SK-N-SH (cell line): Measurements from ENCODE around the gene DPPA2. TPM values are rescaled to one million over a fixed set of nuclear protein-coding genes. Genes with fewer than 3 reads are reported as not detected.

Source experiments
- CTCF ChIA-PET: fragments of 300-600, 350-600 bp; formaldehyde crosslinking; extraction: SDS; loops from one replicate; lab custom pipeline; 2021; lab: Yijun Ruan, JAX
- POLR2A ChIA-PET: fragments of 350-600 bp; sonication (Branson Sonifier 250); formaldehyde crosslinking; extraction: SDS; loops from one replicate; lab custom pipeline; 2020; ENCODE audit warnings: antibody characterized with exemption, inconsistent platforms; lab: Yijun Ruan, JAX
- DNase-seq: peaks from one replicate; pipeline ENCODE4 v3.0.0; 2012
- H2AFZ ChIP-seq: fragments of 200-600 bp; sonication (generic); 2 replicates; pipeline ENCODE4 v1.8.1; 2016; ENCODE audit warnings: antibody characterized with exemption, mild to moderate bottlenecking, low read depth
- H3F3A ChIP-seq: fragments of 200-600 bp; sonication (generic); replicated peaks from 2 replicates; pipeline ENCODE3; 2016; ENCODE audit warnings: antibody characterized with exemption, mild to moderate bottlenecking; ENCODE audit not compliant: insufficient read depth
- H3K27ac ChIP-seq, 2 experiments: fragments of 200-500 bp in 1 of 2; fragments of 200-600 bp in 1 of 2; sonication (Bioruptor generic) in 1 of 2; sonication (generic), shearing (Covaris generic) in 1 of 2; 2 replicates each; pipeline versions ENCODE4 v1.5.1 to v1.6.1; 2014 to 2016; ENCODE audit warnings: low read depth in 2 of 2, inconsistent platforms in 1 of 2, low read length in 1 of 2, mild to moderate bottlenecking in 1 of 2, mixed read lengths in 1 of 2
- H3K27me3 ChIP-seq: fragments of 200-600 bp; sonication (generic), shearing (Covaris generic); 2 replicates; pipeline ENCODE4 v1.6.1; 2016; ENCODE audit warnings: mixed run types; ENCODE audit not compliant: insufficient read depth
- H3K36me3 ChIP-seq, 2 experiments: fragments of 200-500 bp in 1 of 2; fragments of 200-600 bp in 1 of 2; sonication (Bioruptor generic) in 1 of 2; sonication (generic) in 1 of 2; replicated peaks in 1 of 2; 2 replicates each; pipeline versions ENCODE3 to v1.5.1; 2014 to 2016; ENCODE audit warnings: low read length in 1 of 2, mild to moderate bottlenecking in 1 of 2; ENCODE audit not compliant: insufficient read depth in 2 of 2, control insufficient read depth in 1 of 2
- H3K4me1 ChIP-seq, 2 experiments: fragments of 200-500 bp in 1 of 2; fragments of 200-600 bp in 1 of 2; sonication (Bioruptor generic) in 1 of 2; sonication (generic), shearing (Covaris generic) in 1 of 2; 2 replicates each; pipeline versions ENCODE4 v1.5.1 to v1.6.1; 2014 to 2016; ENCODE audit warnings: low read depth in 1 of 2, low read length in 1 of 2, mixed run types in 1 of 2; ENCODE audit not compliant: insufficient read depth in 2 of 2, control insufficient read depth in 1 of 2
- H3K4me2 ChIP-seq: fragments of 200-600 bp; sonication (generic), shearing (Covaris generic); 2 replicates; pipeline ENCODE4 v1.6.1; 2017; ENCODE audit warnings: mixed run types
- H3K4me3 ChIP-seq, 2 experiments: fragments of 200-500 bp in 1 of 2; fragments of 200-600 bp in 1 of 2; sonication (Bioruptor generic) in 1 of 2; sonication (generic), shearing (Covaris generic) in 1 of 2; 2 replicates each; pipeline versions ENCODE4 v1.5.1 to v1.8.1; 2014 to 2016; ENCODE audit warnings: low read depth in 2 of 2, inconsistent platforms in 1 of 2, low read length in 1 of 2, mild to moderate bottlenecking in 1 of 2, mixed read lengths in 1 of 2, moderate library complexity in 1 of 2
- H3K79me2 ChIP-seq: fragments of 200-600 bp; sonication (generic); 2 replicates; pipeline ENCODE4 v1.8.1; 2017; ENCODE audit warnings: mild to moderate bottlenecking; ENCODE audit not compliant: insufficient read depth
- H3K9ac ChIP-seq: fragments of 200-600 bp; sonication (generic); 2 replicates; pipeline ENCODE4 v1.6.1; 2017; ENCODE audit warnings: mixed run types
- H3K9me2 ChIP-seq: fragments of 200-600 bp; sonication (generic); 2 replicates; pipeline ENCODE4 v1.6.1; 2017; ENCODE audit warnings: mixed run types
- H3K9me3 ChIP-seq: fragments of 200-600 bp; sonication (generic); 2 replicates; pipeline ENCODE4 v1.6.1; 2017; ENCODE audit warnings: mixed run types, mild to moderate bottlenecking, moderate library complexity
- H4K20me1 ChIP-seq: fragments of 200-600 bp; sonication (generic); 2 replicates; pipeline ENCODE4 v1.6.1; 2017; ENCODE audit warnings: mild to moderate bottlenecking, mixed run types; ENCODE audit not compliant: insufficient read depth
- CHD2 ChIP-seq: fragments of 150-350 bp; IDR thresholded peaks from 2 replicates; pipeline ENCODE4 v1.6.1; 2018; ENCODE audit warnings: low read length; ENCODE audit not compliant: partially characterized antibody
- ELF1 ChIP-seq: IDR thresholded peaks from 2 replicates; pipeline ENCODE4 v1.4.0; 2012
- EZH2phosphoT487 ChIP-seq: fragments of 200-600 bp; sonication (generic); IDR thresholded peaks from 2 replicates; pipeline ENCODE4 v1.6.1; 2017; ENCODE audit warnings: low read depth, mixed run types, mild to moderate bottlenecking, antibody characterized with exemption, moderate library complexity, borderline replicate concordance
- FOSL2 ChIP-seq: IDR thresholded peaks from 2 replicates; pipeline ENCODE4 v1.4.0; 2012; ENCODE audit warnings: low read depth, mild to moderate bottlenecking, moderate library complexity, borderline replicate concordance
- GATA2 ChIP-seq: sonication (generic); formaldehyde crosslinking; IDR thresholded peaks from 2 replicates; pipeline ENCODE4 v1.5.0; 2020; ENCODE audit warnings: mild to moderate bottlenecking, missing genetic modification reagents
- JUND ChIP-seq: IDR thresholded peaks from 2 replicates; pipeline ENCODE4 v1.4.0; 2012
- NFIC ChIP-seq: IDR thresholded peaks from 2 replicates; pipeline ENCODE4 v1.4.0; 2012; ENCODE audit warnings: borderline replicate concordance
- RCOR1 ChIP-seq: fragments of 150-350 bp; IDR thresholded peaks from 2 replicates; pipeline ENCODE4 v1.6.1; 2017; ENCODE audit warnings: antibody characterized with exemption, low read length
- REST ChIP-seq: IDR thresholded peaks from 2 replicates; pipeline ENCODE4 v1.6.1; 2012; ENCODE audit warnings: mild to moderate bottlenecking, low read depth, low read length, moderate library complexity
- RFX5 ChIP-seq: IDR thresholded peaks from 2 replicates; pipeline ENCODE4 v1.6.1; 2012; ENCODE audit warnings: mild to moderate bottlenecking, improper control_type of control experiment, low read length
- SIN3A ChIP-seq: IDR thresholded peaks from 2 replicates; pipeline ENCODE4 v1.6.1; 2012; ENCODE audit warnings: low read depth, mild to moderate bottlenecking, low read length, moderate library complexity, borderline replicate concordance
- TAF1 ChIP-seq: IDR thresholded peaks from 2 replicates; pipeline ENCODE4 v1.6.1; 2012; ENCODE audit warnings: low read depth, mild to moderate bottlenecking, low read length, moderate library complexity, borderline replicate concordance
- TCF12 ChIP-seq: IDR thresholded peaks from 2 replicates; pipeline ENCODE4 v1.4.0; 2012
- TEAD4 ChIP-seq: IDR thresholded peaks from 2 replicates; pipeline ENCODE4 v1.4.0; 2012; ENCODE audit warnings: mild to moderate bottlenecking, borderline replicate concordance; ENCODE audit not compliant: insufficient read depth
- YY1 ChIP-seq: IDR thresholded peaks from 2 replicates; pipeline ENCODE4 v1.4.0; 2012; ENCODE audit warnings: low read depth, mild to moderate bottlenecking
- WGBS: methylation state at CpG from one replicate; pipeline ENCODE4 v1.1.6; 2017; ENCODE audit warnings: low lambda C conversion rate; 5-methylcytosine and 5-hydroxymethylcytosine counted together
- polyA plus RNA-seq, 3 experiments: library from polyadenylated mRNA; depleted of rRNA; stranded (reverse); fragments of >200 nt; gene quantifications; 2 replicates each; pipeline ENCODE4 v1.2.3, GENCODE V29; 2012
- TF ChIP-seq, protein P1 (sequence below): fragments of 150-350 bp; IDR thresholded peaks from 2 replicates; pipeline ENCODE4 v1.6.1; 2017; ENCODE audit warnings: antibody characterized with exemption, low read length, low read depth, borderline replicate concordance
- TF ChIP-seq, protein P2 (sequence below): fragments of 150-350 bp; IDR thresholded peaks from 2 replicates; pipeline ENCODE4 v1.6.1; 2016; ENCODE audit warnings: mild to moderate bottlenecking, low read depth, low read length
- TF ChIP-seq, protein P3 (sequence below): fragments of 200-600 bp; sonication (generic); IDR thresholded peaks from 2 replicates; pipeline ENCODE4 v1.6.1; 2017; ENCODE audit warnings: antibody characterized with exemption, mild to moderate bottlenecking, moderate library complexity
- TF ChIP-seq, protein P4 (sequence below): IDR thresholded peaks from 2 replicates; pipeline ENCODE4 v1.4.0; 2012; ENCODE audit warnings: low read depth, borderline replicate concordance

The DPPA2 gene
- polyA plus RNA-seq, 1 of the 3 experiments (the other 2 are of a cell fraction): not detected

DNA sequence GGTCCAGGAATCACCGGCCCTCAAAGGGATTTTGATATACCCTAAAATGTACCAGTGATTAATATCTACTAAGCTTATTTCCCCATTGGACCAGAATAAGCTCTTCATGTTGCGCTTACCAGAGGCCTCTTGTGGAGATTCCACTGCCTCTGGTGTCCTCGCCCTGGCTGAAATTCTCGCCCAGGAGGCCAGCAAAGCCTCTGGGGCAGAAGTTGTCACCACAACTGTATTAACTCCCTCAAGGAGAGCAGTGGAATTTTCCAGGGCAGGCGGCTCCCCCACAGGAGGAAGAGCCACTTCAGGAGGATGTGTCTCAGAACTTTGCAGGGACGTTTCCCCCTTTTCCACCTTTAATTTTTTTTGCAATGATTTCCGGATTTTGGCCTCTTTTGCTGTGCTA lies 14.1 kb upstream of the DPPA2 start:
- no peaks in the 10 kb centered on the region for H3K9me3 ChIP-seq
- H3K4me1 ChIP-seq: no peaks in the 10 kb centered on the region
- no peak overlapping the region for H3K4me3 ChIP-seq
- WGBS: 56% methylated on average over 6 of the region's 7 CpGs
- no peaks in the 10 kb centered on the region for H3K79me2 ChIP-seq
- no peak overlapping the region for H3K9ac ChIP-seq
- no peak overlapping the region for H2AFZ ChIP-seq
- POLR2A ChIA-PET: no interaction called here
- no peaks in the 10 kb centered on the region for H3K9me2 ChIP-seq
- H3F3A ChIP-seq: no peaks in the 10 kb centered on the region
- no peaks in the 10 kb centered on the region for H3K27me3 ChIP-seq
- no peak overlapping the region for H3K4me2 ChIP-seq
- CTCF ChIA-PET: no interaction called here
- DNase-seq: no peak
- H3K36me3 ChIP-seq: no peaks in the 10 kb centered on the region
- H4K20me1 ChIP-seq: no peaks in the 10 kb centered on the region
- no peak overlapping the region for H3K27ac ChIP-seq
- TF ChIP-seq, protein P1, sequence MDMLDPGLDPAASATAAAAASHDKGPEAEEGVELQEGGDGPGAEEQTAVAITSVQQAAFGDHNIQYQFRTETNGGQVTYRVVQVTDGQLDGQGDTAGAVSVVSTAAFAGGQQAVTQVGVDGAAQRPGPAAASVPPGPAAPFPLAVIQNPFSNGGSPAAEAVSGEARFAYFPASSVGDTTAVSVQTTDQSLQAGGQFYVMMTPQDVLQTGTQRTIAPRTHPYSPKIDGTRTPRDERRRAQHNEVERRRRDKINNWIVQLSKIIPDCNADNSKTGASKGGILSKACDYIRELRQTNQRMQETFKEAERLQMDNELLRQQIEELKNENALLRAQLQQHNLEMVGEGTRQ: no peak
- no peak for TF ChIP-seq TCF12
- TF ChIP-seq EZH2phosphoT487: no peak
- TF ChIP-seq, protein P2, sequence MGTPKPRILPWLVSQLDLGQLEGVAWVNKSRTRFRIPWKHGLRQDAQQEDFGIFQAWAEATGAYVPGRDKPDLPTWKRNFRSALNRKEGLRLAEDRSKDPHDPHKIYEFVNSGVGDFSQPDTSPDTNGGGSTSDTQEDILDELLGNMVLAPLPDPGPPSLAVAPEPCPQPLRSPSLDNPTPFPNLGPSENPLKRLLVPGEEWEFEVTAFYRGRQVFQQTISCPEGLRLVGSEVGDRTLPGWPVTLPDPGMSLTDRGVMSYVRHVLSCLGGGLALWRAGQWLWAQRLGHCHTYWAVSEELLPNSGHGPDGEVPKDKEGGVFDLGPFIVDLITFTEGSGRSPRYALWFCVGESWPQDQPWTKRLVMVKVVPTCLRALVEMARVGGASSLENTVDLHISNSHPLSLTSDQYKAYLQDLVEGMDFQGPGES: no peak
- no peak for TF ChIP-seq SIN3A
- no peak for TF ChIP-seq GATA2 (CRISPR knock-in tag)
- TF ChIP-seq, protein P3, sequence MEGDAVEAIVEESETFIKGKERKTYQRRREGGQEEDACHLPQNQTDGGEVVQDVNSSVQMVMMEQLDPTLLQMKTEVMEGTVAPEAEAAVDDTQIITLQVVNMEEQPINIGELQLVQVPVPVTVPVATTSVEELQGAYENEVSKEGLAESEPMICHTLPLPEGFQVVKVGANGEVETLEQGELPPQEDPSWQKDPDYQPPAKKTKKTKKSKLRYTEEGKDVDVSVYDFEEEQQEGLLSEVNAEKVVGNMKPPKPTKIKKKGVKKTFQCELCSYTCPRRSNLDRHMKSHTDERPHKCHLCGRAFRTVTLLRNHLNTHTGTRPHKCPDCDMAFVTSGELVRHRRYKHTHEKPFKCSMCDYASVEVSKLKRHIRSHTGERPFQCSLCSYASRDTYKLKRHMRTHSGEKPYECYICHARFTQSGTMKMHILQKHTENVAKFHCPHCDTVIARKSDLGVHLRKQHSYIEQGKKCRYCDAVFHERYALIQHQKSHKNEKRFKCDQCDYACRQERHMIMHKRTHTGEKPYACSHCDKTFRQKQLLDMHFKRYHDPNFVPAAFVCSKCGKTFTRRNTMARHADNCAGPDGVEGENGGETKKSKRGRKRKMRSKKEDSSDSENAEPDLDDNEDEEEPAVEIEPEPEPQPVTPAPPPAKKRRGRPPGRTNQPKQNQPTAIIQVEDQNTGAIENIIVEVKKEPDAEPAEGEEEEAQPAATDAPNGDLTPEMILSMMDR: no peak
- TF ChIP-seq JUND: no peak
- TF ChIP-seq, protein P4, sequence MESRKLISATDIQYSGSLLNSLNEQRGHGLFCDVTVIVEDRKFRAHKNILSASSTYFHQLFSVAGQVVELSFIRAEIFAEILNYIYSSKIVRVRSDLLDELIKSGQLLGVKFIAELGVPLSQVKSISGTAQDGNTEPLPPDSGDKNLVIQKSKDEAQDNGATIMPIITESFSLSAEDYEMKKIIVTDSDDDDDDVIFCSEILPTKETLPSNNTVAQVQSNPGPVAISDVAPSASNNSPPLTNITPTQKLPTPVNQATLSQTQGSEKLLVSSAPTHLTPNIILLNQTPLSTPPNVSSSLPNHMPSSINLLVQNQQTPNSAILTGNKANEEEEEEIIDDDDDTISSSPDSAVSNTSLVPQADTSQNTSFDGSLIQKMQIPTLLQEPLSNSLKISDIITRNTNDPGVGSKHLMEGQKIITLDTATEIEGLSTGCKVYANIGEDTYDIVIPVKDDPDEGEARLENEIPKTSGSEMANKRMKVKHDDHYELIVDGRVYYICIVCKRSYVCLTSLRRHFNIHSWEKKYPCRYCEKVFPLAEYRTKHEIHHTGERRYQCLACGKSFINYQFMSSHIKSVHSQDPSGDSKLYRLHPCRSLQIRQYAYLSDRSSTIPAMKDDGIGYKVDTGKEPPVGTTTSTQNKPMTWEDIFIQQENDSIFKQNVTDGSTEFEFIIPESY: no peak
- TF ChIP-seq ELF1: no peak
- no peak for TF ChIP-seq YY1
- TF ChIP-seq REST: no peak
- TF ChIP-seq FOSL2: no peak
- no peak for TF ChIP-seq TEAD4
- TF ChIP-seq RFX5: no peak
- TF ChIP-seq NFIC: no peak
- TF ChIP-seq CHD2: no peak
- no peak for TF ChIP-seq RCOR1
- no peak for TF ChIP-seq TAF1
